H1 (cell line): ENCODE results near the gene IL2RG. TPM values are rescaled to one million over a fixed set of nuclear protein-coding genes. Genes with fewer than 3 reads are reported as not detected.

ENCODE experiments used
- CTCF ChIA-PET: fragments of 300-600 bp; sonication (Branson Sonifier 250); formaldehyde crosslinking; loops from one replicate; lab custom pipeline; 2021; ENCODE audit not compliant: partially characterized antibody; lab: Charles Lee
- POLR2A ChIA-PET: fragments of 300-600 bp; sonication (Branson Sonifier 250); formaldehyde crosslinking; loops from one replicate; lab custom pipeline; 2021; ENCODE audit warnings: inconsistent platforms; ENCODE audit not compliant: partially characterized antibody; lab: Charles Lee
- DNase-seq, 2 experiments: peaks; one replicate each; pipeline versions ENCODE4 v3.0.0 to v3.0.0-alpha.2; 2010 to 2022; ENCODE audit warnings: low spot score in 2 of 2, low read depth in 1 of 2, mixed read lengths in 1 of 2
- FAIRE-seq: peaks from 2 replicates; lab custom pipeline; 2011; peaks lifted over from hg19 to GRCh38; lab: Jason Lieb, UNC
- H2AFZ ChIP-seq: 2 replicates; pipeline ENCODE4 v1.8.1; 2012; ENCODE audit warnings: low read length, inconsistent platforms
- H2AK5ac ChIP-seq: 2 replicates; pipeline ENCODE4 v1.6.1; 2013; ENCODE audit warnings: low read depth, low read length
- H2BK120ac ChIP-seq: replicated peaks from 2 replicates; pipeline ENCODE3; 2013; ENCODE audit warnings: low read depth, low read length, inconsistent platforms
- H2BK12ac ChIP-seq: 2 replicates; pipeline ENCODE4 v1.6.1; 2013; ENCODE audit warnings: low read depth, low read length
- H2BK15ac ChIP-seq: 2 replicates; pipeline ENCODE4 v1.6.1; 2013; ENCODE audit warnings: low read length
- H2BK20ac ChIP-seq: 2 replicates; pipeline ENCODE4 v1.6.1; 2013; ENCODE audit warnings: low read length
- H2BK5ac ChIP-seq: 2 replicates; pipeline ENCODE4 v1.6.1; 2013; ENCODE audit warnings: low read depth, low read length
- H3K14ac ChIP-seq: 2 replicates; pipeline ENCODE4 v1.6.1; 2013; ENCODE audit warnings: inconsistent platforms; ENCODE audit not compliant: insufficient read length
- H3K18ac ChIP-seq: 2 replicates; pipeline ENCODE4 v1.6.1; 2013; ENCODE audit warnings: low read length; ENCODE audit errors: extremely low read depth
- H3K23ac ChIP-seq: 2 replicates; pipeline ENCODE4 v1.6.1; 2013; ENCODE audit warnings: inconsistent platforms; ENCODE audit not compliant: insufficient read length
- H3K23me2 ChIP-seq: 2 replicates; pipeline ENCODE4 v1.6.1; 2013; ENCODE audit warnings: low read depth, low read length
- H3K27ac ChIP-seq: 2 replicates; pipeline ENCODE4 v1.6.1; 2011; ENCODE audit warnings: low read depth, low read length, inconsistent platforms
- H3K27me3 ChIP-seq, 4 experiments: replicated peaks in 1 of 4; 1 replicate in 1 of 4; 2 replicates in 3 of 4; pipeline versions ENCODE4 v1.6.1 to v1.8.1; 2011 to 2013; ENCODE audit warnings: low read length in 3 of 4, mild to moderate bottlenecking in 3 of 4, inconsistent platforms in 2 of 4, mixed read lengths in 2 of 4, moderate library complexity in 1 of 4; ENCODE audit not compliant: control insufficient read depth in 3 of 4, insufficient read depth in 3 of 4; ENCODE audit errors: extremely low read depth in 1 of 4
- H3K36me3 ChIP-seq, 4 experiments: 2 replicates each; pipeline versions ENCODE4 v1.6.1 to v1.8.1; 2011 to 2013; ENCODE audit warnings: mild to moderate bottlenecking in 4 of 4, low read length in 3 of 4, moderate library complexity in 2 of 4, control low read depth in 1 of 4, inconsistent platforms in 1 of 4; ENCODE audit not compliant: insufficient read depth in 4 of 4, control insufficient read depth in 2 of 4
- H3K4ac ChIP-seq: replicated peaks from 2 replicates; pipeline ENCODE3; 2013; ENCODE audit warnings: low read length, low read depth, mixed read lengths, inconsistent platforms; ENCODE audit not compliant: insufficient read length
- H3K4me1 ChIP-seq, 4 experiments: replicated peaks in 1 of 4; 1 replicate in 1 of 4; 2 replicates in 3 of 4; pipeline versions ENCODE4 v1.6.1 to v1.8.1; 2011 to 2013; ENCODE audit warnings: low read length in 3 of 4, inconsistent platforms in 2 of 4, mixed read lengths in 1 of 4; ENCODE audit not compliant: insufficient read depth in 4 of 4, control insufficient read depth in 3 of 4
- H3K4me2 ChIP-seq, 2 experiments: 2 replicates each; pipeline versions ENCODE4 v1.6.1 to v1.8.1; 2011 to 2013; ENCODE audit warnings: low read depth in 2 of 2, low read length in 2 of 2, control low read depth in 1 of 2, inconsistent platforms in 1 of 2, mild to moderate bottlenecking in 1 of 2; ENCODE audit not compliant: insufficient read depth in 1 of 2
- H3K4me3 ChIP-seq, 4 experiments: fragments of 200-600, 300-600 bp in 1 of 4; sonication (generic), shearing (Covaris generic), sonication (Bioruptor Twin) in 1 of 4; 2 replicates each; pipeline versions ENCODE4 v1.5.1 to v1.8.1; 2011 to 2016; ENCODE audit warnings: low read length in 4 of 4, low read depth in 3 of 4, control low read depth in 2 of 4, inconsistent platforms in 2 of 4, mild to moderate bottlenecking in 2 of 4, mixed read lengths in 1 of 4, moderate library complexity in 1 of 4; ENCODE audit not compliant: insufficient read depth in 2 of 4; ENCODE audit errors: extremely low read depth in 1 of 4
- H3K56ac ChIP-seq: replicated peaks from 2 replicates; pipeline ENCODE3; 2013; ENCODE audit warnings: low read depth, mild to moderate bottlenecking, mixed read lengths, low read length, inconsistent platforms; ENCODE audit not compliant: insufficient read length
- H3K79me1 ChIP-seq: 2 replicates; pipeline ENCODE4 v1.6.1; 2013; ENCODE audit warnings: low read depth, low read length, control low read depth
- H3K79me2 ChIP-seq, 2 experiments: 2 replicates each; pipeline versions ENCODE4 v1.6.1 to v1.8.1; 2012 to 2013; ENCODE audit warnings: low read length in 2 of 2, mild to moderate bottlenecking in 2 of 2, inconsistent platforms in 1 of 2; ENCODE audit not compliant: insufficient read depth in 2 of 2, control insufficient read depth in 1 of 2
- H3K9ac ChIP-seq, 4 experiments: replicated peaks in 1 of 4; 1 replicate in 1 of 4; 2 replicates in 3 of 4; pipeline versions ENCODE4 v1.6.1 to v1.8.1; 2011 to 2013; ENCODE audit warnings: low read depth in 3 of 4, low read length in 3 of 4, control low read depth in 2 of 4, mild to moderate bottlenecking in 2 of 4, moderate library complexity in 2 of 4, inconsistent platforms in 1 of 4; ENCODE audit errors: extremely low read depth in 1 of 4
- H3K9me3 ChIP-seq, 2 experiments: 2 replicates each; pipeline versions ENCODE4 v1.6.1 to v1.8.1; 2012 to 2013; ENCODE audit warnings: mild to moderate bottlenecking in 2 of 2, moderate library complexity in 2 of 2, control low read depth in 1 of 2, inconsistent platforms in 1 of 2, low read depth in 1 of 2, low read length in 1 of 2, mixed read lengths in 1 of 2; ENCODE audit not compliant: insufficient read depth in 2 of 2
- H4K20me1 ChIP-seq, 2 experiments: replicated peaks in 1 of 2; 2 replicates each; pipeline versions ENCODE3 to v1.8.1; 2011 to 2013; ENCODE audit warnings: inconsistent platforms in 2 of 2, low read length in 2 of 2, mild to moderate bottlenecking in 1 of 2; ENCODE audit not compliant: insufficient read depth in 2 of 2, control insufficient read depth in 1 of 2
- H4K5ac ChIP-seq: 2 replicates; pipeline ENCODE4 v1.6.1; 2013; ENCODE audit warnings: low read length, low read depth, mixed read lengths, inconsistent platforms; ENCODE audit not compliant: insufficient read length
- H4K8ac ChIP-seq: 2 replicates; pipeline ENCODE4 v1.8.0; 2013; ENCODE audit warnings: mild to moderate bottlenecking, moderate library complexity, low read length, inconsistent platforms; ENCODE audit not compliant: insufficient read depth; ENCODE audit errors: extremely low read depth
- H4K91ac ChIP-seq: replicated peaks from 2 replicates; pipeline ENCODE3; 2013; ENCODE audit warnings: low read length, mixed read lengths, inconsistent platforms; ENCODE audit not compliant: insufficient read length
- CREB1 ChIP-seq: IDR thresholded peaks from 2 replicates; pipeline ENCODE4 v1.6.1; 2012; ENCODE audit warnings: inconsistent platforms
- CTBP2 ChIP-seq: IDR thresholded peaks from 2 replicates; pipeline ENCODE4 v1.7.0; 2011; ENCODE audit warnings: borderline replicate concordance, mild to moderate bottlenecking, moderate library complexity, mixed read lengths, low read length; ENCODE audit not compliant: insufficient read depth, insufficient read length
- HDAC2 ChIP-seq, 2 experiments: fragments of 300-600 bp in 1 of 2; sonication (generic) in 1 of 2; IDR thresholded peaks; 2 replicates each; pipeline ENCODE4 v1.6.1; 2011 to 2012; ENCODE audit warnings: low read depth in 2 of 2, low read length in 2 of 2, mild to moderate bottlenecking in 2 of 2, moderate library complexity in 2 of 2, borderline replicate concordance in 1 of 2, inconsistent platforms in 1 of 2
- KDM4A ChIP-seq: IDR thresholded peaks from one replicate; pipeline ENCODE4 v1.7.1; 2012; ENCODE audit warnings: low read depth, mild to moderate bottlenecking, moderate library complexity, low read length, inconsistent platforms; ENCODE audit not compliant: severe bottlenecking
- MAFK ChIP-seq: IDR thresholded peaks from 2 replicates; pipeline ENCODE4 v1.6.1; 2012; ENCODE audit warnings: low read depth, mild to moderate bottlenecking, improper control_type of control experiment, low read length
- RAD21 ChIP-seq, 2 experiments: IDR thresholded peaks in 1 of 2; conservative IDR thresholded peaks in 1 of 2; 2 replicates each; pipeline ENCODE4 v1.6.1; 2011; ENCODE audit warnings: low read depth in 2 of 2, low read length in 2 of 2, improper control_type of control experiment in 1 of 2, inconsistent platforms in 1 of 2, mild to moderate bottlenecking in 1 of 2, moderate library complexity in 1 of 2
- SAP30 ChIP-seq: fragments of 300-600 bp; sonication (generic); IDR thresholded peaks from 2 replicates; pipeline ENCODE4 v1.7.1; 2012; ENCODE audit warnings: low read length, moderate library complexity, mild to moderate bottlenecking, inconsistent platforms; ENCODE audit not compliant: insufficient read depth, insufficient replicate concordance
- SIRT6 ChIP-seq: IDR thresholded peaks from one replicate; pipeline ENCODE4 v1.7.1; 2012; ENCODE audit warnings: low read length, inconsistent platforms
- TBP ChIP-seq: IDR thresholded peaks from 2 replicates; pipeline ENCODE4 v1.6.1; 2011; ENCODE audit warnings: low read depth, low read length, improper control_type of control experiment
- WGBS, 2 experiments: shearing (Covaris generic) in 1 of 2; methylation state at CpG; one replicate each; pipeline versions ENCODE4 v1.1.6 to v1.1.7; 2013 to 2015; ENCODE audit warnings: low lambda C conversion rate in 2 of 2, mixed read lengths in 2 of 2, inconsistent platforms in 1 of 2, low coverage in 1 of 2, missing lambda C conversion rate in 1 of 2; ENCODE audit not compliant: insufficient replicate concordance in 2 of 2, insufficient coverage in 1 of 2, insufficient read length in 1 of 2; ENCODE audit errors: extremely low coverage in 1 of 2, missing lambda C conversion rate in 1 of 2; 5-methylcytosine and 5-hydroxymethylcytosine counted together
- polyA plus RNA-seq, 7 experiments: library from polyadenylated mRNA; depleted of rRNA in 3 of 7; stranded (reverse) in 5 of 7; unstranded in 2 of 7; fragments of >200 nt in 5 of 7; fragments of 200-250 nt in 2 of 7; gene quantifications; 1 replicate in 5 of 7; 2 replicates in 1 of 7; 4 replicates in 1 of 7; pipeline versions ENCODE4 v1.2.1 to v1.2.3, GENCODE V29; 2011 to 2013; ENCODE audit warnings: missing spikeins in 2 of 7, mixed read lengths in 2 of 7
- total RNA-seq: library from RNA; stranded (reverse); fragmentation: NEBNext Ultra II Directional; extraction: Animal tissue kit (Norgen Biotek cat#: 25700); gene quantifications from 2 replicates; pipeline ENCODE4 v1.2.1, GENCODE V29; 2021
- TF ChIP-seq, protein P1 (sequence below), 3 experiments: IDR thresholded peaks; 1 replicate in 2 of 3; 2 replicates in 1 of 3; pipeline versions ENCODE4 v1.5.1 to v1.6.1; 2011; ENCODE audit warnings: low read length in 3 of 3, mild to moderate bottlenecking in 3 of 3, inconsistent platforms in 2 of 3, low read depth in 1 of 3, moderate library complexity in 1 of 3; ENCODE audit not compliant: insufficient read depth in 1 of 3; ENCODE audit errors: control extremely low read depth in 1 of 3

The IL2RG gene
- total and polyA plus RNA-seq, 2 of the 8 experiments (the other 6 are each of a cell fraction or from before 2014, with no cell fraction given), result not detected

DNA sequence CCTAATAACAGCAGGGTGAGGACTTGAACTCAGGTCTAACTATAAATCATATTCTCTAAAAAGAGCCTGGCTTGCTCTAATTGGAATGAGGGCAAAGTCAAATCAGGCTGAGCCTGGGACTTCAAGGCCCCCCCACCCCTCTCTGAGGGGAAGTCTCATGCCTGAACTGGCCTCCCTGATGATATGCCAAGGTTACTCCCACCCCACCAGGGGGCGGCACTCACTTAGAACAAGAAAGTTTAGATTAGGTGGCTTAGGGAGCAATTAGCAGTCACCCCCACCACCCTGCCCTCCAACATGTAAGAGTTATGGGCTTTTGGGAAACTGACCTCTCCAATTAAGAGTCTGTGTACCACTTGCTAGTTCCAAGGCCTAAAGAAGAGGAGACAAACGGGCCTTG lies 13.1 kb downstream of the IL2RG start:
- Histone ChIP-seq H3K4me3 (peak overlapping the region in 1 of 4 experiments; percentile 53; a peak in 2 of 8 replicates), H4K91ac (no peak overlapping the region), H3K4ac (no peak overlapping the region), H3K23me2 (peaks cover 8% of the 10 kb centered on the region), H3K4me2 (peak overlapping the region; percentile 68 to 95), H2BK5ac (0 out of 2 replicates have a peak overlapping the region, but pooled peaks have one; percentile 10), H2BK20ac (no peak overlapping the region), H2AK5ac (no peak overlapping the region), H3K9ac (no peak overlapping the region), H3K27ac (no peak overlapping the region), H3K27me3 (peaks cover 0 to 5% (median 0%) of the 10 kb centered on the region in 4 experiments; a peak in 1 of 7 replicates), H3K14ac (no peak overlapping the region), H3K9me3 (no peaks in the 10 kb centered on the region), H4K8ac (no peak overlapping the region; the same call in 1 of the 2 replicates), H2BK15ac (no peak overlapping the region), H2BK120ac (no peak overlapping the region), H3K56ac (no peak overlapping the region), H3K23ac (no peak overlapping the region), H3K79me1 (no peaks in the 10 kb centered on the region; the same call in 1 of the 2 replicates), H4K20me1 (peaks cover 0 to 2% of the 10 kb centered on the region in 2 experiments), H3K36me3 (peaks cover 0 to 6% (median 0%) of the 10 kb centered on the region in 4 experiments; a peak in 1 of 8 replicates), H3K18ac (no peak overlapping the region), H3K79me2 (peaks cover 0 to 8% of the 10 kb centered on the region in 2 experiments; a peak in 2 of 4 replicates), H3K4me1 (peaks cover 7 to 28% (median 17%) of the 10 kb centered on the region in 4 experiments), H2AFZ (no peak overlapping the region), H4K5ac (no peak overlapping the region), H2BK12ac (no peak overlapping the region)
- FAIRE-seq, result no peak
- 21% methylated on average over 2 of the region's 2 CpGs; no CpG with 5 or more reads in 1 of the 2 experiments for WGBS, 2 experiments
- ChIA-PET CTCF (interaction anchor here (0.9 kb wide), 1 partner anchor 32 kb away, joined by 6 read pairs; no protein-coding TSS in a partner anchor), POLR2A (no interaction called here)
- no peak for DNase-seq
- TF ChIP-seq SAP30 (no peak), MAFK (no peak), KDM4A (no peak), CTBP2 (no peak), SIRT6 (no peak), HDAC2 (IDR thresholded peaks at IDR 0.05; ENCODE audit: borderline replicate concordance in 1 of 2, low read depth in 2 of 2, low read length in 2 of 2) (peak in 1 of 2 experiments; percentile 77; a peak in 1 of 4 replicates), TBP (no peak), CREB1 (no peak), RAD21 (IDR thresholded peaks at IDR 0.05 in 1 of 2, conservative IDR thresholded peaks at IDR 0.05 in 1 of 2; ENCODE audit: low read depth in 2 of 2, low read length in 2 of 2) (peak; percentile 22 to 48)
- TF ChIP-seq, protein P1, sequence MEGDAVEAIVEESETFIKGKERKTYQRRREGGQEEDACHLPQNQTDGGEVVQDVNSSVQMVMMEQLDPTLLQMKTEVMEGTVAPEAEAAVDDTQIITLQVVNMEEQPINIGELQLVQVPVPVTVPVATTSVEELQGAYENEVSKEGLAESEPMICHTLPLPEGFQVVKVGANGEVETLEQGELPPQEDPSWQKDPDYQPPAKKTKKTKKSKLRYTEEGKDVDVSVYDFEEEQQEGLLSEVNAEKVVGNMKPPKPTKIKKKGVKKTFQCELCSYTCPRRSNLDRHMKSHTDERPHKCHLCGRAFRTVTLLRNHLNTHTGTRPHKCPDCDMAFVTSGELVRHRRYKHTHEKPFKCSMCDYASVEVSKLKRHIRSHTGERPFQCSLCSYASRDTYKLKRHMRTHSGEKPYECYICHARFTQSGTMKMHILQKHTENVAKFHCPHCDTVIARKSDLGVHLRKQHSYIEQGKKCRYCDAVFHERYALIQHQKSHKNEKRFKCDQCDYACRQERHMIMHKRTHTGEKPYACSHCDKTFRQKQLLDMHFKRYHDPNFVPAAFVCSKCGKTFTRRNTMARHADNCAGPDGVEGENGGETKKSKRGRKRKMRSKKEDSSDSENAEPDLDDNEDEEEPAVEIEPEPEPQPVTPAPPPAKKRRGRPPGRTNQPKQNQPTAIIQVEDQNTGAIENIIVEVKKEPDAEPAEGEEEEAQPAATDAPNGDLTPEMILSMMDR (IDR thresholded peaks at IDR 0.05; ENCODE audit: control extremely low read depth in 1 of 3, insufficient read depth in 1 of 3, low read depth in 1 of 3, low read length in 3 of 3), result peak; percentile 28 to 43 (median 29)
